ENCODE data around the gene CUL5. TPM values are rescaled to one million over a fixed set of nuclear protein-coding genes. Genes with fewer than 3 reads are reported as not detected.

Gene CUL5
- total and polyA plus RNA-seq, 2 experiments from 2014 or later, result 29.5 to 37.5 TPM

- Histone ChIP-seq H3K4me1 (ENCODE audit: insufficient read depth) (peaks cover 7% of the 10 kb centered on the region), H3F3A (ENCODE audit: insufficient read depth) (peaks cover 12% of the 10 kb centered on the region), H2AFZ (no peak overlapping the region), H3K4me3 (no peak overlapping the region), H3K27ac (no peak overlapping the region), H3K9me3 (ENCODE audit: low read depth) (no peaks in the 10 kb centered on the region), H3K27me3 (replicated peaks; ENCODE audit: insufficient read depth) (no peaks in the 10 kb centered on the region), H4K20me1 (ENCODE audit: insufficient read depth) (peaks cover 13% of the 10 kb centered on the region; the same call in 1 of the 2 replicates), H3K4me2 (ENCODE audit: unreplicated experiment) (no peak overlapping the region), H3K9me2 (ENCODE audit: insufficient read depth) (no peaks in the 10 kb centered on the region), H3K79me2 (ENCODE audit: insufficient read depth) (peaks cover 98% of the 10 kb centered on the region), H3K9ac (no peak overlapping the region), H3K36me3 (ENCODE audit: low read depth) (no peaks in the 10 kb centered on the region)
- no peak for DNase-seq
- 64 to 82% methylated on average over 1 of the region's 1 CpG for WGBS, 2 experiments (ENCODE audit: low coverage in 1 of 2, low lambda C conversion rate in 2 of 2, missing lambda C conversion rate in 2 of 2)
- no peak for TF ChIP-seq EZH2phosphoT487 (IDR thresholded peaks at IDR 0.05; ENCODE audit: insufficient read depth, low read depth)
- TF ChIP-seq EZH2 (IDR thresholded peaks at IDR 0.05; ENCODE audit: insufficient read depth, poor library complexity, severe bottlenecking), result no peak
- in situ Hi-C loops (cut with MboI), result no loop called here
Observed at GRCh38 chr11:108032800-108033199, 24.1 kb downstream of the CUL5 start.

- H3K79me2 ChIP-seq (ENCODE audit: insufficient read depth), result peaks cover 98% of the 10 kb centered on the region
- no peak overlapping the region for H3K4me2 ChIP-seq (ENCODE audit: unreplicated experiment)
- H3F3A ChIP-seq (ENCODE audit: insufficient read depth), result peaks cover 12% of the 10 kb centered on the region
- no peaks in the 10 kb centered on the region for H3K9me3 ChIP-seq (ENCODE audit: low read depth)
- no peaks in the 10 kb centered on the region for H3K27me3 ChIP-seq (replicated peaks; ENCODE audit: insufficient read depth)
- H3K4me3 ChIP-seq, result no peak overlapping the region
- H3K9ac ChIP-seq, result no peak overlapping the region
- no peak overlapping the region for H2AFZ ChIP-seq
- 80 to 85% methylated on average over 1 of the region's 1 CpG for WGBS, 2 experiments (ENCODE audit: low coverage in 1 of 2, low lambda C conversion rate in 2 of 2, missing lambda C conversion rate in 2 of 2)
- 0 out of 2 replicates have a peak, but pooled peaks cover 10% of the 10 kb centered on the region for H4K20me1 ChIP-seq (ENCODE audit: insufficient read depth)
- TF ChIP-seq EZH2phosphoT487 (IDR thresholded peaks at IDR 0.05; ENCODE audit: insufficient read depth, low read depth) (no peak), EZH2 (IDR thresholded peaks at IDR 0.05; ENCODE audit: insufficient read depth, poor library complexity, severe bottlenecking) (no peak)
- no peak overlapping the region for H3K27ac ChIP-seq
- in situ Hi-C loops (cut with MboI), result no loop called here
- H3K4me1 ChIP-seq (ENCODE audit: insufficient read depth), result peaks cover 10% of the 10 kb centered on the region
- no peak for DNase-seq
- H3K9me2 ChIP-seq (ENCODE audit: insufficient read depth), result no peaks in the 10 kb centered on the region
- no peaks in the 10 kb centered on the region for H3K36me3 ChIP-seq (ENCODE audit: low read depth)
Observed at GRCh38 chr11:108034034-108034433, 25.3 kb downstream of the CUL5 start.

- WGBS, 2 experiments (ENCODE audit: low coverage in 1 of 2, low lambda C conversion rate in 2 of 2, missing lambda C conversion rate in 2 of 2), result 96 to 100% methylated on average over 1 of the region's 1 CpG
- no peak overlapping the region for H3K4me3 ChIP-seq
- peaks cover 12% of the 10 kb centered on the region for H3F3A ChIP-seq (ENCODE audit: insufficient read depth)
- no peak overlapping the region for H3K9ac ChIP-seq
- H3K27ac ChIP-seq, result no peak overlapping the region
- peaks cover 10% of the 10 kb centered on the region for H3K4me1 ChIP-seq (ENCODE audit: insufficient read depth)
- H4K20me1 ChIP-seq (ENCODE audit: insufficient read depth), result 0 out of 2 replicates have a peak, but pooled peaks cover 10% of the 10 kb centered on the region
- no peaks in the 10 kb centered on the region for H3K9me3 ChIP-seq (ENCODE audit: low read depth)
- no peaks in the 10 kb centered on the region for H3K9me2 ChIP-seq (ENCODE audit: insufficient read depth)
- H3K36me3 ChIP-seq (ENCODE audit: low read depth), result no peaks in the 10 kb centered on the region
- no peak for TF ChIP-seq EZH2 (IDR thresholded peaks at IDR 0.05; ENCODE audit: insufficient read depth, poor library complexity, severe bottlenecking)
- no peak for TF ChIP-seq EZH2phosphoT487 (IDR thresholded peaks at IDR 0.05; ENCODE audit: insufficient read depth, low read depth)
- DNase-seq, result no peak
- peaks cover 98% of the 10 kb centered on the region for H3K79me2 ChIP-seq (ENCODE audit: insufficient read depth)
- H3K27me3 ChIP-seq (replicated peaks; ENCODE audit: insufficient read depth), result no peaks in the 10 kb centered on the region
- in situ Hi-C loops (cut with MboI), result no loop called here
- no peak overlapping the region for H2AFZ ChIP-seq
- H3K4me2 ChIP-seq (ENCODE audit: unreplicated experiment), result no peak overlapping the region
Observed at GRCh38 chr11:108034952-108035351, 26.3 kb downstream of the CUL5 start.

GRCh38 chr11:108035690-108036089, 27.0 kb downstream of the CUL5 start:
- peaks cover 12% of the 10 kb centered on the region for H3F3A ChIP-seq (ENCODE audit: insufficient read depth)

More at GRCh38 chr11:108035690-108036089, 27.0 kb downstream of the CUL5 start:
- H3K4me2 ChIP-seq (ENCODE audit: unreplicated experiment), result no peak overlapping the region
- no peak overlapping the region for H2AFZ ChIP-seq
- no peaks in the 10 kb centered on the region for H3K36me3 ChIP-seq (ENCODE audit: low read depth)
- no peak overlapping the region for H3K4me3 ChIP-seq
- 0 out of 2 replicates have a peak, but pooled peaks cover 10% of the 10 kb centered on the region for H4K20me1 ChIP-seq (ENCODE audit: insufficient read depth)
- peaks cover 10% of the 10 kb centered on the region for H3K4me1 ChIP-seq (ENCODE audit: insufficient read depth)
- H3K27ac ChIP-seq, result no peak overlapping the region
- H3K27me3 ChIP-seq (replicated peaks; ENCODE audit: insufficient read depth), result no peaks in the 10 kb centered on the region
- DNase-seq, result no peak
- H3K9me3 ChIP-seq (ENCODE audit: low read depth), result no peaks in the 10 kb centered on the region
- 79 to 87% methylated on average over 4 of the region's 4 CpGs for WGBS, 2 experiments (ENCODE audit: low coverage in 1 of 2, low lambda C conversion rate in 2 of 2, missing lambda C conversion rate in 2 of 2)
- peaks cover 98% of the 10 kb centered on the region for H3K79me2 ChIP-seq (ENCODE audit: insufficient read depth)
- H3K9me2 ChIP-seq (ENCODE audit: insufficient read depth), result no peaks in the 10 kb centered on the region
- in situ Hi-C loops (cut with MboI), result no loop called here
- H3K9ac ChIP-seq, result no peak overlapping the region
- no peak for TF ChIP-seq EZH2 (IDR thresholded peaks at IDR 0.05; ENCODE audit: insufficient read depth, poor library complexity, severe bottlenecking)
- no peak for TF ChIP-seq EZH2phosphoT487 (IDR thresholded peaks at IDR 0.05; ENCODE audit: insufficient read depth, low read depth)

Measured in GM23248 (cell line).